ENCODE measurements around the gene TEKT2. TPM values are rescaled to one million over a fixed set of nuclear protein-coding genes. Genes with fewer than 3 reads are reported as not detected.

TEKT2 gene
- total and polyA plus RNA-seq, 8 donors = 1.3 to 17.6 (median 1.7) TPM

GRCh38 chr1:36128126-36128904 lies 44.4 kb downstream of the TEKT2 start:
- no peak for TF ChIP-seq CTCF (IDR thresholded peaks at IDR 0.05)
- intact Hi-C loops (cut with DNase I) = no loop called here
- WGBS, 2 donors = 71 to 83% methylated on average over 11 of the region's 11 CpGs
- Histone ChIP-seq H3K27ac (no peak overlapping the region), H3K36me3 (no peaks in the 10 kb centered on the region), H3K4me3 (no peak overlapping the region), H3K27me3 (no peaks in the 10 kb centered on the region), H3K4me1 (peaks cover 0 to 3% (median 0%) of the 10 kb centered on the region in 3 donors), H3K9me3 (no peaks in the 10 kb centered on the region)
- ATAC-seq = no peak
- FAIRE-seq = no peak
- no peak for DNase-seq

GRCh38 chr1:36128905-36129206 lies 45.0 kb downstream of the TEKT2 start:
- no peaks in the 10 kb centered on the region for H3K27me3 ChIP-seq
- 83 to 94% methylated on average over 3 of the region's 3 CpGs for WGBS, 2 donors
- peaks cover 0 to 3% (median 0%) of the 10 kb centered on the region in 3 donors for H3K4me1 ChIP-seq
- intact Hi-C loops (cut with DNase I) = no loop called here
- no peak for TF ChIP-seq CTCF (IDR thresholded peaks at IDR 0.05)
- DNase-seq (no peak), ATAC-seq (no peak), FAIRE-seq (no peak)
- H3K27ac ChIP-seq = no peak overlapping the region
- H3K36me3 ChIP-seq = no peaks in the 10 kb centered on the region
- no peak overlapping the region for H3K4me3 ChIP-seq
- H3K9me3 ChIP-seq = no peaks in the 10 kb centered on the region

- Histone ChIP-seq H3K36me3 (peaks cover 0 to 10% (median 0%) of the 10 kb centered on the region in 3 donors), H3K4me1 (peaks cover 0 to 3% (median 0%) of the 10 kb centered on the region in 3 donors), H3K27ac (no peak overlapping the region), H3K27me3 (no peaks in the 10 kb centered on the region), H3K4me3 (no peak overlapping the region), H3K9me3 (no peaks in the 10 kb centered on the region)
- ATAC-seq = no peak
- 72 to 84% methylated on average over 3 of the region's 3 CpGs for WGBS, 2 donors
- DNase-seq = no peak
- intact Hi-C loops (cut with DNase I) = no loop called here
- FAIRE-seq = no peak
- no peak for TF ChIP-seq CTCF (IDR thresholded peaks at IDR 0.05)
These were observed 48.1 kb downstream of the TEKT2 start for GRCh38 chr1:36132029-36132428.

GRCh38 chr1:36133484-36133883 lies 49.6 kb downstream of the TEKT2 start:
- ATAC-seq (peak; percentile 92 to 96 (median 93)), FAIRE-seq (no peak), DNase-seq (peak; percentile 77 to 95 (median 88))
- WGBS, 2 donors = 27 to 33% methylated on average over 3 of the region's 3 CpGs
- no peak for TF ChIP-seq CTCF (IDR thresholded peaks at IDR 0.05)
- Histone ChIP-seq H3K36me3 (peaks cover 0 to 18% (median 4%) of the 10 kb centered on the region in 3 donors), H3K4me3 (no peak overlapping the region), H3K27me3 (no peaks in the 10 kb centered on the region), H3K4me1 (peaks cover 0 to 3% (median 0%) of the 10 kb centered on the region in 3 donors), H3K9me3 (no peaks in the 10 kb centered on the region), H3K27ac (peak overlapping the region in 2 of 4 donors; percentile 33 to 53)
- intact Hi-C loops (cut with DNase I) = no loop called here

- H3K4me3 ChIP-seq = no peak overlapping the region
- no peak for TF ChIP-seq CTCF (IDR thresholded peaks at IDR 0.05)
- intact Hi-C loops (cut with DNase I) = no loop called here
- no peaks in the 10 kb centered on the region for H3K27me3 ChIP-seq
- H3K4me1 ChIP-seq = peaks cover 0 to 3% (median 0%) of the 10 kb centered on the region in 3 donors
- H3K27ac ChIP-seq = peak overlapping the region in 3 of 4 donors; percentile 5 to 53 (median 33)
- 43 to 56% methylated on average over 6 of the region's 6 CpGs for WGBS, 2 donors
- no peaks in the 10 kb centered on the region for H3K9me3 ChIP-seq
- DNase-seq (no peak), ATAC-seq (peak in 1 of 4 donors; percentile 2), FAIRE-seq (no peak)
- H3K36me3 ChIP-seq = peaks cover 0 to 18% (median 4%) of the 10 kb centered on the region in 3 donors
These were observed 50.1 kb downstream of the TEKT2 start for GRCh38 chr1:36134031-36134430.
